IMR-90 (cell line): ENCODE results near the gene ATP10D. TPM values are rescaled to one million over a fixed set of nuclear protein-coding genes. Genes with fewer than 3 reads are reported as not detected.

Source experiments
- ATAC-seq: fragments of 200-7000 bp; cut with Tn5 transposase; 2 replicates; pipeline ENCODE4 v1.9.1; 2020; ENCODE audit warnings: low read depth, mild to moderate bottlenecking, moderate library complexity
- BruUV-seq: library from RNA; stranded (reverse); fragments of 400-500 nt; replicated peaks from 2 replicates; lab custom pipeline; 2021; lab: Mats Ljungman, UMichigan
- CTCF ChIA-PET: fragments of 300-600 bp; formaldehyde crosslinking; extraction: SDS; loops from one replicate; lab custom pipeline; 2021; ENCODE audit warnings: antibody characterized with exemption; lab: Yijun Ruan, JAX
- POLR2A ChIA-PET: fragments of 300-600 bp; sonication (Branson Sonifier 250); formaldehyde crosslinking; loops from one replicate; lab custom pipeline; 2022; ENCODE audit warnings: antibody characterized with exemption; ENCODE audit not compliant: unreplicated experiment; lab: Charles Lee
- DNase-seq: peaks from one replicate; pipeline ENCODE4 v3.0.0; 2013
- H2AFZ ChIP-seq: replicated peaks from 2 replicates; pipeline ENCODE3; 2013; ENCODE audit warnings: low read length, mild to moderate bottlenecking; ENCODE audit not compliant: poor library complexity
- H2AK5ac ChIP-seq: 2 replicates; pipeline ENCODE4 v1.6.1; 2013; ENCODE audit warnings: low read depth, low read length, inconsistent platforms
- H2AK9ac ChIP-seq: replicated peaks from 2 replicates; pipeline ENCODE3; 2013; ENCODE audit warnings: mild to moderate bottlenecking, low read depth, low read length, moderate library complexity; ENCODE audit not compliant: poor library complexity
- H2BK120ac ChIP-seq: 2 replicates; pipeline ENCODE4 v1.6.1; 2013; ENCODE audit warnings: low read depth, low read length, inconsistent platforms
- H2BK15ac ChIP-seq: 3 replicates; pipeline ENCODE4 v1.6.1; 2013; ENCODE audit warnings: low read depth, low read length, inconsistent platforms
- H2BK20ac ChIP-seq: 2 replicates; pipeline ENCODE4 v1.6.1; 2013; ENCODE audit warnings: low read depth, mild to moderate bottlenecking, inconsistent platforms, low read length, moderate library complexity
- H2BK5ac ChIP-seq: 2 replicates; pipeline ENCODE4 v1.6.1; 2013; ENCODE audit warnings: mild to moderate bottlenecking, low read depth, low read length, inconsistent platforms; ENCODE audit not compliant: poor library complexity, severe bottlenecking
- H3K14ac ChIP-seq: replicated peaks from 2 replicates; pipeline ENCODE4 v1.6.1; 2013; ENCODE audit warnings: low read depth, low read length, inconsistent platforms
- H3K18ac ChIP-seq: 2 replicates; pipeline ENCODE4 v1.6.1; 2013; ENCODE audit warnings: low read depth, low read length, control low read depth
- H3K23ac ChIP-seq: 2 replicates; pipeline ENCODE4 v1.6.1; 2013; ENCODE audit warnings: low read depth, low read length, inconsistent platforms
- H3K27ac ChIP-seq: 2 replicates; pipeline ENCODE4 v1.5.1; 2013; ENCODE audit warnings: mild to moderate bottlenecking, control low read depth, low read length; ENCODE audit not compliant: insufficient read depth
- H3K27me3 ChIP-seq: 2 replicates; pipeline ENCODE4 v1.6.1; 2013; ENCODE audit warnings: low read length; ENCODE audit not compliant: control insufficient read depth, insufficient read depth
- H3K36me3 ChIP-seq: 2 replicates; pipeline ENCODE4 v1.6.1; 2013; ENCODE audit warnings: low read length, mixed read lengths; ENCODE audit not compliant: control insufficient read depth, insufficient read depth
- H3K4ac ChIP-seq: 2 replicates; pipeline ENCODE4 v1.6.1; 2013; ENCODE audit warnings: low read depth, low read length, inconsistent platforms
- H3K4me1 ChIP-seq: 2 replicates; pipeline ENCODE4 v1.6.1; 2013; ENCODE audit warnings: low read length, mixed read lengths; ENCODE audit not compliant: control insufficient read depth, insufficient read depth
- H3K4me2 ChIP-seq: 2 replicates; pipeline ENCODE4 v1.6.1; 2013; ENCODE audit warnings: low read depth, mild to moderate bottlenecking, control low read depth, low read length, moderate library complexity
- H3K4me3 ChIP-seq: 2 replicates; pipeline ENCODE4 v1.5.1; 2013; ENCODE audit warnings: low read depth, mild to moderate bottlenecking, control low read depth, low read length, moderate library complexity; ENCODE audit not compliant: insufficient read depth
- H3K56ac ChIP-seq: 2 replicates; pipeline ENCODE4 v1.6.1; 2013; ENCODE audit warnings: low read length, inconsistent platforms; ENCODE audit not compliant: insufficient read depth; ENCODE audit errors: extremely low read depth
- H3K79me1 ChIP-seq, 2 experiments: 2 replicates each; pipeline ENCODE4 v1.6.1; 2013; ENCODE audit warnings: low read length in 2 of 2, inconsistent platforms in 1 of 2, low read depth in 1 of 2
- H3K9ac ChIP-seq: 2 replicates; pipeline ENCODE4 v1.6.1; 2013; ENCODE audit warnings: low read depth, low read length, control low read depth
- H3K9me1 ChIP-seq: 2 replicates; pipeline ENCODE4 v1.6.1; 2013; ENCODE audit warnings: low read length, inconsistent platforms; ENCODE audit not compliant: insufficient read depth
- H3K9me3 ChIP-seq: 2 replicates; pipeline ENCODE4 v1.6.1; 2013; ENCODE audit warnings: low read length; ENCODE audit not compliant: control insufficient read depth, insufficient read depth
- H4K20me1 ChIP-seq: 2 replicates; pipeline ENCODE4 v1.6.1; 2013; ENCODE audit warnings: low read length, inconsistent platforms; ENCODE audit not compliant: insufficient read depth
- H4K5ac ChIP-seq: 2 replicates; pipeline ENCODE4 v1.6.1; 2013; ENCODE audit warnings: mild to moderate bottlenecking, low read depth, low read length, control low read depth
- H4K8ac ChIP-seq, 2 experiments: 2 replicates each; pipeline ENCODE4 v1.6.1; 2013; ENCODE audit warnings: low read depth in 2 of 2, low read length in 2 of 2, control low read depth in 1 of 2, inconsistent platforms in 1 of 2
- H4K91ac ChIP-seq: 2 replicates; pipeline ENCODE4 v1.6.1; 2013; ENCODE audit warnings: low read depth, low read length, inconsistent platforms; ENCODE audit not compliant: insufficient read depth
- BHLHE40 ChIP-seq: fragments of 150-350 bp; IDR thresholded peaks from 2 replicates; pipeline ENCODE4 v1.6.1; 2016; ENCODE audit warnings: mild to moderate bottlenecking, low read depth, low read length
- CEBPB ChIP-seq: IDR thresholded peaks from 2 replicates; pipeline ENCODE4 v1.6.1; 2012; ENCODE audit warnings: low read depth, low read length, improper control_type of control experiment
- CHD1 ChIP-seq: IDR thresholded peaks from 2 replicates; pipeline ENCODE4 v1.6.1; 2012; ENCODE audit warnings: low read depth, low read length, improper control_type of control experiment
- CTCF ChIP-seq: conservative IDR thresholded peaks from 2 replicates; pipeline ENCODE4 v1.5.1; 2012; ENCODE audit warnings: mild to moderate bottlenecking, low read depth, low read length, improper control_type of control experiment
- ELK1 ChIP-seq: fragments of 150-350 bp; IDR thresholded peaks from 2 replicates; pipeline ENCODE4 v1.6.1; 2016; ENCODE audit warnings: low read depth, mild to moderate bottlenecking, low read length, moderate library complexity, borderline replicate concordance
- FOS ChIP-seq: fragments of 150-350 bp; IDR thresholded peaks from 2 replicates; pipeline ENCODE4 v1.6.1; 2016; ENCODE audit warnings: low read depth, low read length
- MAFK ChIP-seq: IDR thresholded peaks from 2 replicates; pipeline ENCODE4 v1.6.1; 2012; ENCODE audit warnings: low read depth, low read length, improper control_type of control experiment
- MAZ ChIP-seq: IDR thresholded peaks from 2 replicates; pipeline ENCODE4 v1.6.1; 2012; ENCODE audit warnings: low read depth, mild to moderate bottlenecking, low read length, improper control_type of control experiment, moderate library complexity, borderline replicate concordance
- MXI1 ChIP-seq: IDR thresholded peaks from 2 replicates; pipeline ENCODE4 v1.6.1; 2012; ENCODE audit warnings: low read depth, mild to moderate bottlenecking, low read length, moderate library complexity, borderline replicate concordance
- NFE2L2 ChIP-seq: fragments of 150-350 bp; IDR thresholded peaks from 2 replicates; pipeline ENCODE4 v1.6.1; 2016; ENCODE audit warnings: low read depth, mild to moderate bottlenecking, low read length
- POLR2A ChIP-seq: IDR thresholded peaks from 2 replicates; pipeline ENCODE4 v1.6.1; 2012; ENCODE audit warnings: mild to moderate bottlenecking, low read depth, low read length
- RAD21 ChIP-seq: IDR thresholded peaks from 2 replicates; pipeline ENCODE4 v1.6.1; 2012; ENCODE audit warnings: low read length, improper control_type of control experiment
- RCOR1 ChIP-seq: IDR thresholded peaks from 2 replicates; pipeline ENCODE4 v1.6.1; 2012; ENCODE audit warnings: mild to moderate bottlenecking, low read length, improper control_type of control experiment; ENCODE audit not compliant: insufficient replicate concordance
- RFX5 ChIP-seq: IDR thresholded peaks from 2 replicates; pipeline ENCODE4 v1.8.0; 2012; ENCODE audit warnings: low read depth, mild to moderate bottlenecking, low read length, moderate library complexity
- SMC3 ChIP-seq: fragments of 150-350 bp; IDR thresholded peaks from 2 replicates; pipeline ENCODE4 v1.6.1; 2016; ENCODE audit warnings: low read depth, mild to moderate bottlenecking, antibody characterized with exemption, low read length, moderate library complexity
- USF2 ChIP-seq: fragments of 150-350 bp; IDR thresholded peaks from 2 replicates; pipeline ENCODE4 v1.6.1; 2017; ENCODE audit warnings: mild to moderate bottlenecking, antibody characterized with exemption, low read length, low read depth
- WGBS, 2 experiments: methylation state at CpG; one replicate each; pipeline versions ENCODE4 v1.1.5 to v1.1.7; 2013; ENCODE audit warnings: missing lambda C conversion rate in 2 of 2; ENCODE audit not compliant: insufficient read length in 1 of 2; ENCODE audit errors: extremely low coverage in 2 of 2; 5-methylcytosine and 5-hydroxymethylcytosine counted together
- dilution Hi-C: fragments of 300-500 bp; cut with HindIII; formaldehyde crosslinking; loops from one replicate; pipeline ENCODE4 v1.14.3; 2018; ENCODE audit warnings: low sequenced_read_pairs; ENCODE audit not compliant: unreplicated experiment
- in situ Hi-C: fragments of 300-500 bp; cut with MboI; formaldehyde crosslinking; loops from 3 replicates; pipeline ENCODE4 v1.14.3; 2019; ENCODE audit warnings: low sequenced_read_pairs, inconsistent platforms, mixed read lengths
- intact Hi-C: fragments of 100-400 bp; cut with micrococcal nuclease; formaldehyde crosslinking; loops from 2 replicates; pipeline ENCODE4 v1.10.0; 2022
- polyA plus RNA-seq, 3 experiments: library from polyadenylated mRNA; depleted of rRNA; stranded (reverse); fragments of >200 nt; gene quantifications; 2 replicates each; pipeline ENCODE4 v1.2.3, GENCODE V29; 2012; ENCODE audit warnings: low replicate concordance in 1 of 3
- total RNA-seq: library from RNA; depleted of rRNA; stranded (reverse); fragments of >200 nt; gene quantifications from 2 replicates; pipeline ENCODE4 v1.2.3, GENCODE V29; 2012

Gene ATP10D
- total and polyA plus RNA-seq, 2 of the 4 experiments (the other 2 are of a cell fraction), result 28.9 to 135 TPM

- POLR2A ChIA-PET, result no interaction called here
Observed at GRCh38 chr4:47483745-47484144, 1.3 kb upstream of the ATP10D start.

More at GRCh38 chr4:47483745-47484144, 1.3 kb upstream of the ATP10D start:
- Histone ChIP-seq H3K79me1 (peaks cover 5 to 15% of the 10 kb centered on the region in 2 experiments; a peak in 3 of 4 replicates), H2BK20ac (no peak overlapping the region), H3K14ac (no peak overlapping the region), H2AK9ac (no peak overlapping the region), H2AK5ac (no peak overlapping the region), H3K36me3 (no peaks in the 10 kb centered on the region), H3K23ac (no peak overlapping the region; the same call in 1 of the 2 replicates), H2BK120ac (no peak overlapping the region; the same call in 1 of the 2 replicates), H3K4ac (no peak overlapping the region), H2AFZ (peak overlapping the region; percentile 55), H3K27ac (no peak overlapping the region), H3K27me3 (no peaks in the 10 kb centered on the region), H4K20me1 (no peaks in the 10 kb centered on the region), H3K9me1 (no peaks in the 10 kb centered on the region), H4K91ac (no peak overlapping the region), H3K9ac (no peak overlapping the region), H3K18ac (no peak overlapping the region), H4K5ac (no peak overlapping the region; the same call in 1 of the 2 replicates), H2BK5ac (no peak overlapping the region), H2BK15ac (0 out of 3 replicates have a peak overlapping the region, but pooled peaks have one; percentile 24), H3K56ac (no peak overlapping the region), H3K4me1 (peaks cover 5% of the 10 kb centered on the region), H3K4me3 (no peak overlapping the region), H3K9me3 (peaks cover 2% of the 10 kb centered on the region; the same call in 1 of the 2 replicates), H4K8ac (peak overlapping the region in 1 of 2 experiments; percentile 24; a peak in 1 of 4 replicates), H3K4me2 (no peak overlapping the region)
- TF ChIP-seq FOS (no peak), ELK1 (no peak), CEBPB (no peak), CTCF (no peak), MXI1 (no peak), USF2 (no peak), RAD21 (no peak), POLR2A (no peak), MAFK (no peak), SMC3 (no peak), RFX5 (no peak), NFE2L2 (no peak), MAZ (no peak), BHLHE40 (no peak), CHD1 (no peak), RCOR1 (no peak)
- in situ Hi-C loops, result no loop called here
- CTCF ChIA-PET, result interaction anchor here (0.7 kb wide), 1 partner anchor 12 kb away, joined by 3 read pairs; no protein-coding TSS in a partner anchor
- dilution Hi-C loops, result no loop called here
- intact Hi-C loops, result no loop called here
- BruUV-seq, result no TSS peak
- WGBS, 2 experiments, result no CpG with 5 or more reads among the region's 3 CpGs
- no peak for ATAC-seq
- DNase-seq, result no peak
